ENCODE measurements around the gene MMP24.

The MMP24 gene

DNA sequence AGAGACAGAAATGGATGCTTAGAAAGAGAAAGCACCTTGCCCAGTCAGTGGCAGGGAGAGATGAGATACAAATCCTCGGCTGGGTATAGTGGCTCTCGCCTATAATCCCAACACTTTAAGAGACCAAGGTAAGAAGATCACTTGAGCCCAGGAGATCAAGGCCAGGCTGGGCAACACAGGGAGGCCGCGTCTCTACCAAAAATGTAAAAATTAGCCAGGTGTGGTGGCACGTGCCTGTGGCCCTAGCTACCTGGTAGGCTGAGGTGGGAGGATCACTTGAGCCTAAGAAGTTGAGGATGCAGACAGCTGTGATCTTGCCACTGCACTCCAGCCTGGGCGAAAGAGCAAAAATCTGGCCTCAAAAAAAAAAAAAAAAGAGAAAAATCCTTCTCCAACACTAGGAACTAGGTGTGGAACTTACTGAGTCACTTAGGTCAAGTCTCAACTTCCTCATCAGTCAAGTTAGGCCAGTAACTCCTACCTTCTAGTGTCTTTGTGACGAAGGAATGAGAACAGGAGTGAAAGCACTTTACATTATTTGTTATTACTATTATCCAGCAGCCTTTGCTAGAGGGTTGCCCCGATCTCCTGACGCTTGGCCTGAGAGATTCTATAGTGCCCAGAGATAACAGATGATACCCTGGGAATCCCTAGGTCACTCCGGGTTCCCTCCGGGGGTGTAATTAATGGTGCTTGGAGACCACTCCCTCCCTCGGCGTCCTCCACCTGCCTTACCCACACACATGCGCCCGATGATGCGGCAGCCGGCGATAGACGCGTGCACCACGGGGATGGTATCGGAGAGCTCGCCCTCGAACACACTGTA, 57.2 kb downstream of the MMP24 start:
- Histone ChIP-seq H3K27me3 (ENCODE audit: control insufficient read depth, insufficient read depth, low read length) (no peaks in the 10 kb centered on the region), H2AFZ (peak overlapping the region; percentile 100)

DNA sequence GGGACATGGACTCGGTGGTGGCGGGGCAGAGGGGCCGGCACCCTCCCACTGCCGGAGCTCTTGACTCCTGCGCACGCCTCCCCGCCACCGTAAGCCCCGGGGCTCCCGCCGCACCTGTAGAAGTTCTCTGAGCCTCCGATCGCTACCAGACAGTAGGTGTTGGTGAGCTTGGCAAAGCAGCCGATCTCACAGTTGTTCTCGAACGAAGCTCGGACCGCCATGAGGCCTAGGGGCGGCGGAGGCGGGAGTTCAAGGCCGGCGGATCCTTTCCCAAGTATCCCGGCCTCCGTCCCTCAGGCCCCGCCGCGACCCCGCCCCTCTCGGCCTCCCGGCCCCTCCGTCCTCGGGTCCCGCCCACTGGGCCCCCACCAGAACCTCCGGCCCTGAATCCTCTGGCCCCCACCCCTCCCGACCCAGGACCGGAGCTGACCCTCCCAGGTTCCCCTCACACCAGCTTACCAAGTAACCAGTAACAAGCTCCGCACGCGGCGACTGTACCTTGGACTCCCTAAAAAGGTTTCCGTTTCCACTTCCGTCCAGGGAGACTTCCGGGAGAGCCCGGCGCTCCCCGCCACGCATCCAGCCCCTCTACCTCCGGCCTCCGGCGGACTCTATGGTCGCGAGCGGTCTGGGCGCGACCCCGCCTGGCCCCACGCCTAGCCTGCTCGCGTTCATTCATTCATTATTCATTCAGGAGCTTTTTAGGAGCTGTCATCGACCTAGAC, 57.9 kb downstream of the MMP24 start, which contains the start of gene EIF6:
TSS of gene EIF6 (minus strand) at position 506 of the 725 bp plus-strand sequence. CDS start at position 221, 285 bp downstream.
- no peaks in the 10 kb centered on the region for H3K27me3 ChIP-seq (ENCODE audit: control insufficient read depth, insufficient read depth, low read length)
- peaks cover 14% of the 10 kb centered on the region for H3K79me2 ChIP-seq
- peak within 1 kb of the TSS; percentile 85 for H3K4me3 ChIP-seq (ENCODE audit: low read depth, low read length)
- no peaks in the 10 kb centered on the region for H3K36me3 ChIP-seq (ENCODE audit: control insufficient read depth, insufficient read depth, low read length)
- H3K9me3 ChIP-seq (ENCODE audit: control insufficient read depth, low read length): no peaks in the 10 kb centered on the region
- H2AFZ ChIP-seq: peak within 1 kb of the TSS; percentile 100
- TF ChIP-seq, protein P1, sequence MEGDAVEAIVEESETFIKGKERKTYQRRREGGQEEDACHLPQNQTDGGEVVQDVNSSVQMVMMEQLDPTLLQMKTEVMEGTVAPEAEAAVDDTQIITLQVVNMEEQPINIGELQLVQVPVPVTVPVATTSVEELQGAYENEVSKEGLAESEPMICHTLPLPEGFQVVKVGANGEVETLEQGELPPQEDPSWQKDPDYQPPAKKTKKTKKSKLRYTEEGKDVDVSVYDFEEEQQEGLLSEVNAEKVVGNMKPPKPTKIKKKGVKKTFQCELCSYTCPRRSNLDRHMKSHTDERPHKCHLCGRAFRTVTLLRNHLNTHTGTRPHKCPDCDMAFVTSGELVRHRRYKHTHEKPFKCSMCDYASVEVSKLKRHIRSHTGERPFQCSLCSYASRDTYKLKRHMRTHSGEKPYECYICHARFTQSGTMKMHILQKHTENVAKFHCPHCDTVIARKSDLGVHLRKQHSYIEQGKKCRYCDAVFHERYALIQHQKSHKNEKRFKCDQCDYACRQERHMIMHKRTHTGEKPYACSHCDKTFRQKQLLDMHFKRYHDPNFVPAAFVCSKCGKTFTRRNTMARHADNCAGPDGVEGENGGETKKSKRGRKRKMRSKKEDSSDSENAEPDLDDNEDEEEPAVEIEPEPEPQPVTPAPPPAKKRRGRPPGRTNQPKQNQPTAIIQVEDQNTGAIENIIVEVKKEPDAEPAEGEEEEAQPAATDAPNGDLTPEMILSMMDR (IDR thresholded peaks at IDR 0.05): no peak
- H3K4me2 ChIP-seq (ENCODE audit: low read length): peak within 1 kb of the TSS; percentile 74
- peak within 1 kb of the TSS; percentile 70 for H3K27ac ChIP-seq
- H3K4me1 ChIP-seq: peaks cover 3% of the 10 kb centered on the region
- peak within 1 kb of the TSS; percentile 76 for H3K9ac ChIP-seq

More for the DNA sequence above, 57.2 kb downstream of the MMP24 start:
- H3K36me3 ChIP-seq (ENCODE audit: control insufficient read depth, insufficient read depth, low read length): no peaks in the 10 kb centered on the region
- no peaks in the 10 kb centered on the region for H3K9me3 ChIP-seq (ENCODE audit: control insufficient read depth, low read length)
- H3K79me2 ChIP-seq: peaks cover 14% of the 10 kb centered on the region
- H3K4me3 ChIP-seq (ENCODE audit: low read depth, low read length): peak overlapping the region; percentile 85
- peak overlapping the region; percentile 76 for H3K9ac ChIP-seq
- H3K4me1 ChIP-seq: peaks cover 5% of the 10 kb centered on the region
- peak overlapping the region; percentile 70 for H3K27ac ChIP-seq
- H3K4me2 ChIP-seq (ENCODE audit: low read length): peak overlapping the region; percentile 74
- TF ChIP-seq, protein P1 (IDR thresholded peaks at IDR 0.05): no peak

DNA sequence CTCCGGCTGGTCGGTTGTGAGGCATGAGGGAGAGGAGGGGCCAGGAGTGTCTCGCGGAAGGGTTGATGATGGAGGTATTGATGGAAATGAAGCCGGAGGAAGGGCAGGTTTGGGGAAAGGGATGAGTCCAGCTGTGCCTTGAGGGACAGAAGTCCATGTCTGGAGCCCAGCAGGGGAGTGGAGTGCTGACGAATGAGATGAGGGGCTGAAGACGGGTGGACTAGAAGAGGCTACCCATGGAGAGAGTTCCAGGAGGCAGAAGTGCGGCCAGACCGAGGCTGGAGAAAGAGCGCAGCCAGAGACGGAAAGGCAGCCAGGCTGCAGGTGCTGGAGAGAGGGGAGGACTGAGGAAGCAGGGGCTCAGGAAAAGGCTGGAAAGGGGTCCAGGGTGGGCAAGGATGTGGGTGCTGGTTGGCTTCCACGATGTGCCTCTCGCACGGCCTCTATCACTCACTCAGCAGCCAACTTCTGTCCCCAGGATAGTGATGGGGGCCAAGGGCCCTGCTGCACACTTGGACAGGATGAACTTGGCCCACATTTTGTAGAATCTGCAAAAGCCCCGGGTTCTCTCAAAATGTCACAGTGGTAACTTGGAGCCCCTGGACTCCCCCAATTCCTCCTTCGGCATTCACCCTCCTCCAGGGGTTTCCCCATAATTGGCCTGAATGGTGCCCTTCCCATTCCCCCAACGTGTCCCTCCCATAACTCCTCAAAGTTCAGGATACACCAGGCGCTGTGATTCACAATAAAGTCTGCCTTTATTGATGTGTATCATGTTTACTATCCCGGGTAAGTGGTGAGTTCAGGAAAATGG, 58.7 kb downstream of the MMP24 start:
- Histone ChIP-seq H3K27me3 (ENCODE audit: control insufficient read depth, insufficient read depth, low read length) (no peaks in the 10 kb centered on the region), H2AFZ (peak overlapping the region; percentile 100), H3K4me1 (peaks cover 3% of the 10 kb centered on the region), H3K4me2 (ENCODE audit: low read length) (peak overlapping the region; percentile 74), H3K9ac (peak overlapping the region; percentile 76), H3K36me3 (ENCODE audit: control insufficient read depth, insufficient read depth, low read length) (no peaks in the 10 kb centered on the region), H3K9me3 (ENCODE audit: control insufficient read depth, low read length) (no peaks in the 10 kb centered on the region), H3K4me3 (ENCODE audit: low read depth, low read length) (peak overlapping the region; percentile 85), H3K27ac (peak overlapping the region; percentile 70), H3K79me2 (peaks cover 14% of the 10 kb centered on the region)
- TF ChIP-seq, protein P1 (IDR thresholded peaks at IDR 0.05): no peak

DNA sequence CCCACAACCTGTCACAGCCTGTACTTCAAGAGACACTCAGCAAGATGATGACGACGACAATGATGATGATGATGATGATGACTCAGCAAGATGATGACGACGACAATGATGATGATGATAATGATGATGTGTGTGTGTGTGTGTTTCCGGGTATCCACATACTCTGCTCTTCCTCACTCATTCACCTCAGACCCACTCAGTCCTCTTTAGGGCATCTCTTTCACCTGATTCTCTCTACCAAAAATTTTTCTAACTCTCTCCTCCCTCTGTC, 59.3 kb downstream of the MMP24 start:
- no peak overlapping the region for H3K4me2 ChIP-seq (ENCODE audit: low read length)
- no peak overlapping the region for H2AFZ ChIP-seq
- no peak overlapping the region for H3K9ac ChIP-seq
- H3K27me3 ChIP-seq (ENCODE audit: control insufficient read depth, insufficient read depth, low read length): no peaks in the 10 kb centered on the region
- no peak overlapping the region for H3K4me3 ChIP-seq (ENCODE audit: low read depth, low read length)
- no peaks in the 10 kb centered on the region for H3K9me3 ChIP-seq (ENCODE audit: control insufficient read depth, low read length)
- TF ChIP-seq, protein P1 (IDR thresholded peaks at IDR 0.05): no peak
- no peak overlapping the region for H3K27ac ChIP-seq
- H3K79me2 ChIP-seq: peaks cover 14% of the 10 kb centered on the region
- peaks cover 3% of the 10 kb centered on the region for H3K4me1 ChIP-seq
- no peaks in the 10 kb centered on the region for H3K36me3 ChIP-seq (ENCODE audit: control insufficient read depth, insufficient read depth, low read length)
